Measurements from ENCODE around the gene ZXDC.

GRCh38 chr3:126507886-126508285, 32.2 kb upstream of the ZXDC start:
- TF ChIP-seq CTCF (conservative IDR thresholded peaks at IDR 0.05) (no peak), ZFX (IDR thresholded peaks at IDR 0.05) (no peak)

Data from C4-2B (cell line).